ENCODE results near the gene CARD8.
"Not testable (repeated sequence)": the region's sequence is repeated elsewhere in the genome, so short reads cannot be mapped to it uniquely, and the experiment has no call there.

Gene CARD8, protein sequence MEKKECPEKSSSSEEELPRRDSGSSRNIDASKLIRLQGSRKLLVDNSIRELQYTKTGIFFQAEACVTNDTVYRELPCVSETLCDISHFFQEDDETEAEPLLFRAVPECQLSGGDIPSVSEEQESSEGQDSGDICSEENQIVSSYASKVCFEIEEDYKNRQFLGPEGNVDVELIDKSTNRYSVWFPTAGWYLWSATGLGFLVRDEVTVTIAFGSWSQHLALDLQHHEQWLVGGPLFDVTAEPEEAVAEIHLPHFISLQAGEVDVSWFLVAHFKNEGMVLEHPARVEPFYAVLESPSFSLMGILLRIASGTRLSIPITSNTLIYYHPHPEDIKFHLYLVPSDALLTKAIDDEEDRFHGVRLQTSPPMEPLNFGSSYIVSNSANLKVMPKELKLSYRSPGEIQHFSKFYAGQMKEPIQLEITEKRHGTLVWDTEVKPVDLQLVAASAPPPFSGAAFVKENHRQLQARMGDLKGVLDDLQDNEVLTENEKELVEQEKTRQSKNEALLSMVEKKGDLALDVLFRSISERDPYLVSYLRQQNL

DNA sequence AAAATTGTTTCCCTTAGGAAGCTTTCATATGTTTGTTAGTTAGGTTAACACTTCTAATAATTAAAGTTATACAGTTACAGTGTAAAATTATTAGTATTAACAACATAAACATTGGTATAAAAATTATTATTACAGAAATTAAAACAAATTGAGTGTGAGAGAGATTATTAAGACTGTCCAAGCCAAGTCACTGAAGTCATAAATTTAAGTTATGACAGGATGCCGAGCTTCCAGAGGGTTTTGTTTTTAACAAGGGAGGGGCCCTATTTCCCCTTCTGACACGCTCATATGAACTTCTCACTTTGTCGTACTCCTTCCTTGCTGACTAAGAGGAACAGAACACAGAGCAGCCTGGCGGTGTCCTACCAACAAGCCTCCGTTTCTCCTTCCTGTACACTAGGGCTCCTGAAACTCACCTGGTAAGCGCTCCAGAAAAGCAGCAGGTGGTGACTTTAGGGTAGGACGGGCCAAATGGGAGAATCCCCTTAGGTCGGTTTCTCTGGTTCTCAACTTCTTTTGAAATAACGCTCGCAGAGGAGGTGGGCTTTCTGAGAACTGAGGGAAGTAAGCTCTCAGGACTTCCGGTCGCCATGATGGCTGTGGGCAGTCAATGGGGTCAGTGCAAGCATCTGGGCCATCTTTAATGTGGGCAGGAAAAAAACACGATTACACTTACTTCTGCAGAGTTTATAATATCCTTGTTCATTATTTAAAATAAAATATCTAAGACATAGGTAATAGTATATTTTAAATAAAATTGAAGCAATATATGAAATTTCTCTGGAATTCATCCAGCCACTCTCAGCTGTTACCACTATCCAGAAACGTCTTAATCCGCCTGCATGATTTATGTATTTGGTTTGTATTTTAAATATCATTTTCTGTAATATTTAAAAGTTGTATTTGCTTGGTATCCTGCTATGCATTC is at the start of gene CARD8:
Gene CARD8 (minus strand): TSS at position 537 of the 928 bp plus-strand sequence. CDS start 14,892 bp downstream, outside the sequence.
- DNase-seq: peak; percentile 99

DNA sequence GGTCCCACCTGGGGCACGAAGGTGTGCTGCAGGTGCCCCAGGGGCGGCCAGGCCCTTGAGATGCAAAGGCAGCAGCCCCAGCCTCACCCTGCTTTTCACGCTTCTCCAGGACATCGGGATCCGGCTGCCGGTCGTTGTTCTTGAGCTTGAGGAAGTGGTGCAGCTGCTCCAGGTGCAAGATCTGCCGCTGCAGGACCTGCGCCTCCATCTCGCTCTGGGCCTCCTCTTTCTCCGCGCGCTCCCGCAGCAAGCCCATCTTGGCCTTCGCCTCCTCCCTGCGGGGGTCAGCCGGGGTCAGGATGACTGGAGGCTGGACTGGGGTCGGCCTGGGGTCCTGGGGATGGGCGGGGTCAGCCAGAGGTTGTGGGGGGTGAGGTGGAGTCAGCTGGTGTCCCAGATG is 48.2 kb upstream of the CARD8 start:
- no peak for DNase-seq

DNA sequence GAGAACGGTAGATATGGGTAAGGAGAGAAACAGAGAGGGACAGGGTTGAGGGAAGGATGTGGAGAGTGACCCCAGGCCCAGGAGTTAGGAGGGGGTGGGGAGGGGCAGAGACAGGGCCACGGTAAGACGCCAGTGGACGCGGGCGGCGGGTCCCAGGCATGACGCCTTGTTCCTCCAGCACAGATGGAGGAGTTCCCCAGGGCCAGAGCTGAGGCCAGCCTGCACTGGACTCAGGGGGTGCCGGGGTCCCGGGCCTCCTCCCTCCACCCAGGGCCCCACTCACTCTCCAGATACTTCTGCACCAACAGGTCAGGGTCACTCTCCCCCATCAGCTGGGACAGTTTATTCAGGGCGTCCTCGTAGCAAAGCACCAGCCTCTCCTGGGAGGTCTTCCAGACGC is 47.7 kb upstream of the CARD8 start:
- no peak for DNase-seq

DNA sequence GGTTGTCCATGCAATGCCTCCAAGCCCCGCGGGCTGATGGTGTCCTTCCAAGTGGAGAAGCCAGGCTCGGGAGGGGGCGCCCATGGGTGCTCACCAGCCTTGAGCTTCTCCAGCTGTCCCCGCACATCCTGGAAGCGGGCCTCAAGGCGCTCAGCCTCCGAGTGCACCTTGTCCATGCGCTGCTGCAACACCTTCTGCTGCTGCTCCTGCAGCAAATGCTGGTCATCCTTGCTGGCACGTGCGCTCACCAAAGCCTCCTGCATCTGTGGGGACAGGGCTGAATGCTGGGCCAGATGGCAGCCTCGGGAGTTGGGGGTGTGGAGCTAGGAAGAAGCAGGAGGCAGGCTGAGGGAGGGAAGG is 46.9 kb upstream of the CARD8 start:
- DNase-seq: no peak

- DNase-seq: no peak
Observed at GRCh38 chr19:48301886-48302599, 46.3 kb upstream of the CARD8 start.

GRCh38 chr19:48297975-48298374 is 42.3 kb upstream of the CARD8 start:
- DNase-seq: no peak

DNA sequence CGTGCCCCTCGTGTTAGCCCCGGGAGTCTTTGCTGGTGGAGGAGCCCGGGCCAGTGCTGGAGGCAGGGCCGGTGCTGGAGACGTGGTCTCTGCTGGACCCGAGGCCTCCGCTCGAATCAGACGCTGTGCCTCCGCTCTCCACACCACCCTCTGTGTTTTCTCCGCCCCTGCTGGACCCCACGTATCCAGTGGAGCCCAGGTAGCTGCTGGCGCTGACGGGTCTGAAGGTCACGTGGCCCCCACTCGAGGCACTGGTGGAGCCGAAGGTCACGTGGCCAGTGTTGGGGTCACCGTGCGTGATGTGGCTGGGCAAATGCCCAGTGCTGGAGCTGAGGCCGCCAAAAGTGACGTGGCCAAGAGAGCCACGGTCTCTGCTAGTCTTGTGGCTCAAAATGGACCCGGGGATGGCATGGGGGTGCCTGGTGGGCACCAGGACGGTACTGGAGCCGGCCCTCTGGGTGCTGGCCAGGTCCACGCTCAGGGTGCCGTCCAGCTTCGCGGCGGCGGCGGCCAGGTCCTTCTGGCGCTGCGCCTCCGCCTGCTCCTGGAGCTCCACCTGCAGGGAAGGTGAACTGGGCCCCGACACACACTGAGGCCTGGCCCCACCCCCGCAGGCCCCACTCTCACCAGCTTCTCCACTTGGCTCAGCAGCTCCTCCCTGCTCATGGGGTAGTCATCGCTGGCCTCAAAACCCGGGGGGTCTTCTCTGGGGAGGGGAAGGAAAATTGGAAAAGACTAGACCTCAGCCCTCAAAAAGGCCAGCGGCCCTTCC is 41.4 kb upstream of the CARD8 start:
- no peak for DNase-seq

DNA sequence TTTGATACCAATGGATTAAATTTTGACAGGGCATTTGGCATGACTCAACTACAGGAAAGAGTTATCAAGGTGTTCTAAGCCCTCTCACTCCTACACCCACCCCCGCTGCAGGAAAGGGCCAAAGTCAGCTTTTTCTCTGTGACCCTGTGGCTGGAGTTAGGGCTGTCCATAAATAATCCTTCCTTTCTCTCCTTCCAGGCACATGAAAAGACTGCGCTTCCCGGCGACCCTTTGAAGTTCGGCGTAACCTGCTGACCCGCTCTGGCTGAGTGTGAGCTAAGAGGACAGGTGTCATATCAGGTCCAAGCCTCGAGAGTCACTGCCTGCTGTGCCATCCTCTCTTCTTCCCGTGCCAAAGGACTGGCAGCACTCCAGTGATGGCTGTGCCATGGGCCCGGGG is 39.7 kb upstream of the CARD8 start:
- no peak for DNase-seq

- DNase-seq: no peak
Observed at GRCh38 chr19:48292798-48293197, 37.1 kb upstream of the CARD8 start.

DNA sequence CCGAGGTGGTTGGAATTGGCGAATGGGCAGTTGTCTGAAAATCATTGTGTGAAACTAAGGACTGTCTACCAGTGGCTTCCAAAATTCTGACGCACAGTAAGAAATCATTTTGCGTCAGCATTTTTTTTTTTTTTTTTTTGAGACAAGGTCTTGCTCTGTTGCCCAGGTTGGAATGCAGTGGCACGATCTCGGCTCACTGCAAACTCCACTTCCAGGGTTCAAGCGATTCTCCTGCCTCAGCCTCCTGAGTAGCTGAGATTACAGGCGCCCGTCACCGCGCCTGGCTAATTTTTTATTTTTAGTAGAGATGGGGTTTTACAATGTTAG is 35.7 kb upstream of the CARD8 start:
- DNase-seq: not testable (repeated sequence)

DNA sequence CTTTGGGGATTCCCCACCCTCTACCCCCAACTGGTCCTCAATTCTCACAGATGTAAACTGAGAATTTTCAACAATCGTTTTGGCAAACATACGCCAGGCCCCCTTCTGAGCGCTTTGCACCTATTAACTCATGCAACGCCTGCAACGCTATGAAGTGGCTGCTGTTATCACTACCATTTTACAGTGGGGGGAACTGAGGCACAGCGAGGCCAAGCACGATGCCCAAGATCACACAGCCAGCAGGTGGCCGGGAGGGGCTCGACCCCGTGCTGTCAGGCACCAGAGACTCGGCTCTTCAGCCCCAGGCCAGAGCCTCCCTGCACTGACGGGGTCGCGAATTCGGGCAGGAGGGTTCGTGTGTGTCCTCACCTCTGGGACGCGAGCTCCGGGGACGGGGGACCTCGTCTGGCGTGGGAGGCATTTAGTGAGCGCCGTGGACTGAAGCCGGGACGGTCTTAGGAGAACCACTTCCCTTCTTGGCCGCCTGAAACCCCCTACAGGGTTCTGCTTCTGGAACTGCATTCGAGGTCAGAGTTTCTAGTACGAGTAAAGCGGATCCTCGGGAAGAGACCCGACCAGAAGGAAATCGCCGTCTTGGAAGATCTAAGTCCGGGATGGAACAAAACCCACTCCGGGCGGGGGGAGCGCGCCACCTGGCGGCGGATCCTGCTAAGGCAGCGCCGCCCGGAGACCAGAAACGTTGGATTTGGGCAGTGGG is 35.2 kb upstream of the CARD8 start:
- DNase-seq: peak; percentile 76

DNA sequence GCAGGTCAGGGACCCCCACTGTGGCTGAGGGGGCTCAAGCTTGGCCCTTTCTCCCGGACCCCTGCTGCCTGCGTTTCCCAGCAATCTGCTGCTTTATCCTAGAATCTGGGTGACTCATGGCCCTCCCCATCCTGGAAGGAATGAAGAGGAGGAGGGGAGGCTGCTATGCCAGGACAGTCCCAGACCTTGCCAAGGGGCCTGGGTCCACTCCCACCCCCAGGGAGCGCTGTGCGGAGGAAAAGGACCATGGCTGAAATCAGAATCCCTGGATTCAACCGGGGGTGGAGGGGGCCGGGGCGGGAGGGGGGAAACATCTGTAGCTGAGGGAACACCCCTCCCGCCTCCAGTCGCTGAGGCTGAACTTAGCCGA is 34.7 kb upstream of the CARD8 start:
- DNase-seq: no peak

DNA sequence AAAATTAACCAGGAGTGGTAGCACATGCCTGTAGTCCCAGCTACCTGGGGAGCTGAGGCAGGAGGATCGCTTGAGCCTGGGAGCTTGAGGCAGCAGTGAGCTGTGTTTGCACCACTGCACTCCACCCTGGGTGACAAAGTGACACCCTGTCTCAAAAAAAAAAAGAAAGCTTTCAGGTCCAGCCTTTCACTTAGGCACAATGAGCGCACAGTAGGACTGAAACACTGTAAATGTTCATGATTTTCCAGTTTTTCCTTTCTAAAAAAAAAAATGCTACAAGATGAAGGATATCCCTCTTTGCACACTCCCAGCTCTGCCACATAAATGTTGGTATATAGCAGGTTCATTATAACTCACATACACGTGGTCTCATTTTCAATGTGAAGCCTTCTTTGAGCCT is 32.0 kb upstream of the CARD8 start:
- no peak for DNase-seq

GRCh38 chr19:48284896-48285295 is 29.2 kb upstream of the CARD8 start:
- DNase-seq: no peak

- no peak for DNase-seq
Observed at GRCh38 chr19:48283908-48284307, 28.2 kb upstream of the CARD8 start.

- DNase-seq: no peak
Observed at GRCh38 chr19:48279747-48280146, 24.0 kb upstream of the CARD8 start.

DNA sequence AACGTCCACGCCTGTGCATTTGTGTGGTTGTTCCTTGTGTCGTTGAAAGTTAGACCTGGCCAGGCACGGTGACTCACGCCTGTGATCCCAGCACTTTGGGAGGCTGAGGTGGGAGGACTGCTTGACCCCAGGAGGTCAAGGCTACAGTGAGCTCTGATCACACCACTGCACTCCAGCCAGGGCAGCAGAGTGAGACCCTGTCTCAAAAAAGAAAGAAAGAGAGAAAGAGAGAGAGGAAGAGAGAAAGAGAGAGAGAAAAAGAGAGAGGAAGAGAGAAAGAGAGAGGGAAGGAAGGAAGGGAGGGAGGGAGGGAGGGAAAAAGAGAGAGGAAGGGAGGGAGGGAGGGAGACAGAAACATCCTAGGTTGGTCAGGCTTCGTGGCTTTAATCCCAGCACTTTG is 19.2 kb upstream of the CARD8 start:
- no peak for DNase-seq

- DNase-seq: no peak
Observed at GRCh38 chr19:48274173-48274572, 18.5 kb upstream of the CARD8 start.

DNA sequence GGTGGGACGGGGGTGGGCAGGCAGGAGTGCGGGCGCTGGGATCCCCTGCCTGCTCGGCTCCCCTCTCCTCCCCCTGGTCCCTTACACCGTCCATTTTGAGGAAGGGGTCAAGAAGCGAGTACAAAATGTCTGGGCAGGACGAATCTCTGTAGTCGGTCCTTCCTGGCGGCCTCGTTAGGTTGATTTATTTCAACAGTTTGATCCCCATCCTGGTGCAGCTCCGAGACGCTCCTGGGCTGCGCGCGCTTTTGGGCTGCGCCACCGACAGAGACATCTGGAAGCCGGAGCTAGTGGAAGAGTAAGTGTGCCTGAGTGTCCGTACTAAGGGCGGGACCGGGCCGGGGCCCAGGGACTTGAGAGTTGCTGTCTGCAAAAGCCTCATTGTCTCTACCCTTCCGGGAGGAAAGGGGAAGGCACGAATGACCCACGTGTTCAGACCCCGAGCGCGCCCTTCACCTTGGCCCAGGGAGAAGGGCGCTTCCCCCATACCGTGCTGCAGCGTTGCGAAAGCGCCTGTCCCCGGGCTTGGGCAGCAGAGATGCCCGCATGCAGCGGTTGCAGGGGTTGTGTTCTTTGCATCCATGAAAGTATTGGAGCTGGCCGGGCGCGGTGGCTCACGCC is 15.9 kb upstream of the CARD8 start:
- DNase-seq: no peak

DNA sequence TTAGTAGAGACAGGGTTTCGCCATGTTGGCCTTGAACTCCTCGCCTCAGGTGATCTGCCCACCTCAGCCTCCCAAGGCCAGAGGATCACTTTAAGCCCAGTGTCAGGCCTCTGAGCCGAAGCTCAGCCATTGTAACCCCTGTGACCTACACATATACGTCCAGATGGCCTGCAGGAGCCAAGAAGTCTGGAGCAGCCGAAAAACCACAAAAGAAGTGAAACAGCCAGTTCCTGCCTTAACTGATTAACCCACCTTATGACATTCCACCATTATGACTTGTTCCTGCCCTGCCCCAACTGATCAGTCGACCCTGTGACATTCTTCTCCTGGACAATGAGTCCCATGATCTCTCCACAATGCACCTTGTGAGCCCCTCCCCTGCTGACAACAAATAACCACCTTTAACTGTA is 13.9 kb upstream of the CARD8 start:
- DNase-seq: not testable (repeated sequence)

GRCh38 chr19:48265326-48265725 is 9.6 kb upstream of the CARD8 start:
- not testable (repeated sequence) for DNase-seq

Measured in OCI-M1 (cell line).